Transverse colon (tissue), 4 donors: ENCODE data around the gene NR4A1.

Experiments used
- POLR2A ChIP-seq: fragments of 450-650 bp; IDR thresholded peaks from one replicate; pipeline ENCODE4 v1.6.1; 2016; ENCODE audit warnings: antibody characterized with exemption, mild to moderate bottlenecking, moderate library complexity
- POLR2AphosphoS5 ChIP-seq, 3 donors: sonication (generic); formaldehyde crosslinking; IDR thresholded peaks; one replicate each; pipeline ENCODE4 v1.6.1; 2016; ENCODE audit warnings: antibody characterized with exemption in 3 of 3
- TF ChIP-seq, protein P1 (sequence below), 5 experiments: fragments of 200-600 bp in 3 of 5; fragments of 450-650 bp in 2 of 5; sonication (generic) in 3 of 5; IDR thresholded peaks; 1 replicate in 2 of 5; 2 replicates in 3 of 5; pipeline ENCODE4 v1.5.1; 2016 to 2017; ENCODE audit warnings: antibody characterized with exemption in 5 of 5, inconsistent platforms in 3 of 5, mild to moderate bottlenecking in 2 of 5, moderate library complexity in 1 of 5

DNA sequence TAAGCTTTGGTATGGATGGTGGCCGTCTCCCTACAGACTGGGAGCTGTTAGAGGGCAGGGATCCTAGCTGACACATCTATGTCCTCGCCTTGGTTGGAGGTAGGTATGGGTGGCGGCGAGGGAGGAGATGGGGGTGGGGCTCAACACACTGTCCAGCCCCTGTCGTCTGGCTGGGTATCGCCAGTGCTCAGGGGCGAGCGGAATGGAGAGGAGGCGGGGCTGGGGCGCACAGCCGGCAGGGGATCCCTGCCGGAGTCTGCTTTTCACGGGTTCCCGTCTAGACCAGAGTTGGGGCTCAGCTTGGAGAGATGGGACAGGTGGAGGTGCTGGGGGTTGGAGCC is 28.4 kb upstream of the NR4A1 start:
- TF ChIP-seq, protein P1, sequence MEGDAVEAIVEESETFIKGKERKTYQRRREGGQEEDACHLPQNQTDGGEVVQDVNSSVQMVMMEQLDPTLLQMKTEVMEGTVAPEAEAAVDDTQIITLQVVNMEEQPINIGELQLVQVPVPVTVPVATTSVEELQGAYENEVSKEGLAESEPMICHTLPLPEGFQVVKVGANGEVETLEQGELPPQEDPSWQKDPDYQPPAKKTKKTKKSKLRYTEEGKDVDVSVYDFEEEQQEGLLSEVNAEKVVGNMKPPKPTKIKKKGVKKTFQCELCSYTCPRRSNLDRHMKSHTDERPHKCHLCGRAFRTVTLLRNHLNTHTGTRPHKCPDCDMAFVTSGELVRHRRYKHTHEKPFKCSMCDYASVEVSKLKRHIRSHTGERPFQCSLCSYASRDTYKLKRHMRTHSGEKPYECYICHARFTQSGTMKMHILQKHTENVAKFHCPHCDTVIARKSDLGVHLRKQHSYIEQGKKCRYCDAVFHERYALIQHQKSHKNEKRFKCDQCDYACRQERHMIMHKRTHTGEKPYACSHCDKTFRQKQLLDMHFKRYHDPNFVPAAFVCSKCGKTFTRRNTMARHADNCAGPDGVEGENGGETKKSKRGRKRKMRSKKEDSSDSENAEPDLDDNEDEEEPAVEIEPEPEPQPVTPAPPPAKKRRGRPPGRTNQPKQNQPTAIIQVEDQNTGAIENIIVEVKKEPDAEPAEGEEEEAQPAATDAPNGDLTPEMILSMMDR (IDR thresholded peaks at IDR 0.05): no peak
- TF ChIP-seq POLR2AphosphoS5 (IDR thresholded peaks at IDR 0.05) (no peak), POLR2A (no peak)
